ENCODE measurements around the gene SPRN.

DNA sequence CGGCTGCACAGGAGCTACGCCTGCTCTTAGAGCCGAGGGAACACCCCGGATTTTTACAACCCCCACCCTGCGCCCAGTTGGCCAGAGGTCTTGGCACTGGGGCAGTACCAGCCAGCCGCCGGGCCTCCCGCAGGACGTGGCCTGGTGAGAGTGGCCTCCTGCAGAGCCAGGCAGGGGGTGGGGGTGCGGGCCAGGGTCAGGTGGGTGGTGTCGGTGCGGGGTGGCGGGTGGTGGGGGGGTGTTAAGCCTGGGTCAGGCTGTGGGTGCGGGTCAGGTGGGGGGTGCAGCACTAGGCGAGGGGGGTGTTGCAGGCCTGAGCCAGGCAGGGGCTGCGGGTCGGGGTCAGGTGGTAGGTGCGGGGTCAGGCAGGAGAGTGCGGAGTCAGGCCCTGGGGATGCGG lies 51.9 kb downstream of the SPRN start:
- TF ChIP-seq POLR2A (IDR thresholded peaks at IDR 0.05) (no peak), POLR2AphosphoS5 (IDR thresholded peaks at IDR 0.05) (no peak)
- TF ChIP-seq, protein P1, sequence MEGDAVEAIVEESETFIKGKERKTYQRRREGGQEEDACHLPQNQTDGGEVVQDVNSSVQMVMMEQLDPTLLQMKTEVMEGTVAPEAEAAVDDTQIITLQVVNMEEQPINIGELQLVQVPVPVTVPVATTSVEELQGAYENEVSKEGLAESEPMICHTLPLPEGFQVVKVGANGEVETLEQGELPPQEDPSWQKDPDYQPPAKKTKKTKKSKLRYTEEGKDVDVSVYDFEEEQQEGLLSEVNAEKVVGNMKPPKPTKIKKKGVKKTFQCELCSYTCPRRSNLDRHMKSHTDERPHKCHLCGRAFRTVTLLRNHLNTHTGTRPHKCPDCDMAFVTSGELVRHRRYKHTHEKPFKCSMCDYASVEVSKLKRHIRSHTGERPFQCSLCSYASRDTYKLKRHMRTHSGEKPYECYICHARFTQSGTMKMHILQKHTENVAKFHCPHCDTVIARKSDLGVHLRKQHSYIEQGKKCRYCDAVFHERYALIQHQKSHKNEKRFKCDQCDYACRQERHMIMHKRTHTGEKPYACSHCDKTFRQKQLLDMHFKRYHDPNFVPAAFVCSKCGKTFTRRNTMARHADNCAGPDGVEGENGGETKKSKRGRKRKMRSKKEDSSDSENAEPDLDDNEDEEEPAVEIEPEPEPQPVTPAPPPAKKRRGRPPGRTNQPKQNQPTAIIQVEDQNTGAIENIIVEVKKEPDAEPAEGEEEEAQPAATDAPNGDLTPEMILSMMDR (IDR thresholded peaks at IDR 0.05): no peak

All from stomach (tissue), 4 donors.